Measurements from ENCODE around the gene UGT1A8. TPM values are rescaled to one million over a fixed set of nuclear protein-coding genes. Genes with fewer than 3 reads are reported as not detected.

Gene UGT1A8
- total and polyA plus RNA-seq, 12 donors: 0.05 TPM; not detected in 11

DNA sequence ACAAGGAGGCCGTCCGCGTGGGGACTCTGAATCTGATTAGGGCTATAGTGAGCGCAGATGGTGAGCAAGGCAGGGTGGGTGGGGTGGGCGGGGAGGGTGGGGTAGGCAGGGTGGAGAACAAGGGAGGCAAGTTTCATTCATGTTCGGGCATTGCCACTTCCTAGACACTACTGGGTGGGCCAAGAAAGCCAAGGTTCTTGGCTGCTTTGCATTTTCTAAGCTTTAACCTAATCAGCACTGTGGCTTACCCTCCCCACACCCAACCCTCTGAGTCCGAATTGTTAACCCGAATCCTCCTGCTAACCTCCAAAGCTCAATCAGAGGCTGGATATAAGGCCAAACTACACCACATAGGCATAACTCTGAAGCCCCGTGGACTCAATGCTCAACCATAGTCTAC is 178.8 kb downstream of the UGT1A8 start:
- Histone ChIP-seq H3K27ac (no peak overlapping the region), H3K36me3 (replicated peaks in 1 of 2) (no peaks in the 10 kb centered on the region), H3K4me3 (no peak overlapping the region), H3K27me3 (no peaks in the 10 kb centered on the region), H3K4me1 (replicated peaks in 1 of 2) (no peaks in the 10 kb centered on the region), H3K9me3 (replicated peaks in 1 of 3) (no peaks in the 10 kb centered on the region)
- TF ChIP-seq, protein P1, sequence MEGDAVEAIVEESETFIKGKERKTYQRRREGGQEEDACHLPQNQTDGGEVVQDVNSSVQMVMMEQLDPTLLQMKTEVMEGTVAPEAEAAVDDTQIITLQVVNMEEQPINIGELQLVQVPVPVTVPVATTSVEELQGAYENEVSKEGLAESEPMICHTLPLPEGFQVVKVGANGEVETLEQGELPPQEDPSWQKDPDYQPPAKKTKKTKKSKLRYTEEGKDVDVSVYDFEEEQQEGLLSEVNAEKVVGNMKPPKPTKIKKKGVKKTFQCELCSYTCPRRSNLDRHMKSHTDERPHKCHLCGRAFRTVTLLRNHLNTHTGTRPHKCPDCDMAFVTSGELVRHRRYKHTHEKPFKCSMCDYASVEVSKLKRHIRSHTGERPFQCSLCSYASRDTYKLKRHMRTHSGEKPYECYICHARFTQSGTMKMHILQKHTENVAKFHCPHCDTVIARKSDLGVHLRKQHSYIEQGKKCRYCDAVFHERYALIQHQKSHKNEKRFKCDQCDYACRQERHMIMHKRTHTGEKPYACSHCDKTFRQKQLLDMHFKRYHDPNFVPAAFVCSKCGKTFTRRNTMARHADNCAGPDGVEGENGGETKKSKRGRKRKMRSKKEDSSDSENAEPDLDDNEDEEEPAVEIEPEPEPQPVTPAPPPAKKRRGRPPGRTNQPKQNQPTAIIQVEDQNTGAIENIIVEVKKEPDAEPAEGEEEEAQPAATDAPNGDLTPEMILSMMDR (IDR thresholded peaks at IDR 0.05): no peak
- 86 to 91% (median 90%) methylated on average over 8 to 9 of the region's 9 CpGs for WGBS, 4 donors
- DNase-seq: peak in 1 of 7 donors; percentile 2
- intact Hi-C loops (cut with DNase I): no loop called here

DNA sequence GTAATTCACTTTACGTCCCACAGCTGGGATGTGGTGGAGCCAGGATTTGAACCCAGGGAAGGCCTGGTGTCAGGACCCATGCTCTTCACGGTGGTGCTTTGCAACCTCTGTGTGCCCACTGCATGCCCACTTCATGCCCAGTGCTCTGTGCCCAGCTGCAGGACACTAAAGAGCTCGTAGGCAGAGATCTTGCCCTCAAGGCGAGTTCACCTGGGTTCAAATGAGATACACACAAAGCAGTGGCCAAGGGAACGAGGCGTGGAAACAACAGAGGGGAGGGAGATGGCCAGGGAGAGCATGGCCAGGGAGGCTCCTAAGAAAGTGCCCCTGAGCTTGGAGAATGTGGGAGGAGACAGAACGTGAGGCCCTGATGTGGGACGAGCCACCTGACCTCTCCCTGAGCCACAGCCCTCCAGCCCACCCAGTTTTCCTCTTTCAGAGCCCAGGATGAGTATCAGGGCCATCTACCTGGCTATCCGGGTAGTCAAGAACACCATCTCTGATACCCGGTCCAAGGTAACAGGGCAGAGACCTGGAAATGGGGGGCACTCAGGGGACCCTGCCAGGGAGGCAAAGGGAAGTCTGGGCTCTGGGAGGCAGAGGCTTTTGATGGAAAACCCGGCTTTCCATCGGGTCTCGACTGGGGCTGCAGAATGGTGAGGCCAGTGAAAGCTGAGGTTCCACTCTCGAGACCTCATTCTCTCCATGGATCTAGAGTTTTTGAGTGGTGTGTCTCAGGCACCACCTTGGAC is 181.1 kb downstream of the UGT1A8 start:
- intact Hi-C loops (cut with DNase I): no loop called here
- H3K36me3 ChIP-seq (replicated peaks in 1 of 2): no peaks in the 10 kb centered on the region
- H3K9me3 ChIP-seq (replicated peaks in 1 of 3): no peaks in the 10 kb centered on the region
- no peak overlapping the region for H3K4me3 ChIP-seq
- H3K27ac ChIP-seq: no peak overlapping the region
- no peaks in the 10 kb centered on the region for H3K4me1 ChIP-seq (replicated peaks in 1 of 2)
- DNase-seq: peak in 1 of 7 donors; percentile 9
- no peak for TF ChIP-seq POLR2A (IDR thresholded peaks at IDR 0.05)
- TF ChIP-seq, protein P1 (IDR thresholded peaks at IDR 0.05): no peak
- H3K27me3 ChIP-seq: peaks cover 4% of the 10 kb centered on the region
- WGBS, 4 donors: 64 to 83% (median 78%) methylated on average over 9 to 14 of the region's 14 CpGs

DNA sequence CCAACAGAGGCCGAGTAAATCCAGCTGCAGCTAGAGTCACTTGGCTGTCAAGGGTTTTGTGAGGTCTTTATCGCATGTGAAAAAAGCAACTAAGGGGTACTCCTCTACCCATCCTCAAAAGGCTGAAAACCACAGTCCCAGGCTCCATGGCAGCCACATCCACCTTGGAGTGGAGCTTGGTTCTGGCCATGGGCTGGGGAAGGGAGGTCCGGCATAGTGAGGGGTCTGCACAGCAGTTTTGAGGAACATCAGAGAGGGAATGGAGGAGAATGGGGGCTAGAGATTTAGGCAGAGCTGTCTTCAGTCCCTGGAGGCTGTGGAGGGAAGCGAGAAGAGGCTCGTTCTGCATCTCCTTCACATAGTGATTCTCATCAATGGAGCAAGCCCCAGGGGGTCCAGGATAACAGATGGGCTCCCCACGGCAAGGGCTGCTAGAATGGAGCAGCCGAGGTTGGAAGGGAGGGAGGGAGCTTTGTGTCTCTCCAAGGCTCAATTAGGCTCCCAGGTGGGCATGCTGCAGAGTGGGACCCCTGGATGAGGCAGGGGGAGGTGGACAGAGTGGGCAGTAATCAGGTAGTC is 181.7 kb downstream of the UGT1A8 start:
- intact Hi-C loops (cut with DNase I): no loop called here
- TF ChIP-seq POLR2A (IDR thresholded peaks at IDR 0.05): no peak
- TF ChIP-seq, protein P1 (IDR thresholded peaks at IDR 0.05): no peak
- no peaks in the 10 kb centered on the region for H3K4me1 ChIP-seq (replicated peaks in 1 of 2)
- peaks cover 4% of the 10 kb centered on the region for H3K27me3 ChIP-seq
- peak in 1 of 7 donors; percentile 20 for DNase-seq
- WGBS, 4 donors: 57 to 70% (median 61%) methylated on average over 6 to 7 of the region's 7 CpGs
- H3K9me3 ChIP-seq (replicated peaks in 1 of 3): no peaks in the 10 kb centered on the region
- H3K27ac ChIP-seq: no peak overlapping the region
- no peak overlapping the region for H3K4me3 ChIP-seq
- H3K36me3 ChIP-seq (replicated peaks in 1 of 2): no peaks in the 10 kb centered on the region

DNA sequence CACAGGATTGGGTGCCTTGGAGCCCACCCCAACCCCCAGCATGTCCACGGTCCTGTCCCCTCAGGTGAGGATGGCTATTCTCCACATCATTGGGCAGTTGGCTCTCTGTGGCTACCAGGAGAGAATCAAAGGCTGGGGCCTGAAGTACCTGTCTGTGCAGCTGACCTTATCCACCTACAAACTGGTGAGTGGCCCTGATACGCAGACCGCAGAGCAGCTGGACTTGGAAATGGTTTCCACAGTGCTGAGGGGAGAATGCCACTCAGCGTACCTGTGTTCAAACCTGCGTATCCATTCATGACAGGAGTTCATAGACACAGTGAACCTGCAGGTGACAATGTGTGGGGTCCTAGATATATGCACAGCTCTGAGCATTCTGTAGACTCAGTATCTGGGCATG is 182.3 kb downstream of the UGT1A8 start:
- no peaks in the 10 kb centered on the region for H3K9me3 ChIP-seq (replicated peaks in 1 of 3)
- no peak overlapping the region for H3K4me3 ChIP-seq
- peaks cover 4% of the 10 kb centered on the region for H3K27me3 ChIP-seq
- no peak overlapping the region for H3K27ac ChIP-seq
- DNase-seq: peak in 1 of 7 donors; percentile 13
- no peaks in the 10 kb centered on the region for H3K36me3 ChIP-seq (replicated peaks in 1 of 2)
- TF ChIP-seq POLR2A (IDR thresholded peaks at IDR 0.05): no peak
- TF ChIP-seq, protein P1 (IDR thresholded peaks at IDR 0.05): no peak
- intact Hi-C loops (cut with DNase I): no loop called here
- no peaks in the 10 kb centered on the region for H3K4me1 ChIP-seq (replicated peaks in 1 of 2)
- 0 to 82% (median 59%) methylated on average over 1 to 5 of the region's 5 CpGs for WGBS, 4 donors

Measured in adrenal gland (tissue), 12 donors.